ENCODE data around the gene TNIP2. TPM values are rescaled to one million over a fixed set of nuclear protein-coding genes. Genes with fewer than 3 reads are reported as not detected.

The TNIP2 gene
- total RNA-seq, 2 donors from 2014 or later: 48.9 to 75.5 TPM

GRCh38 chr4:2721586-2721985 lies 34.5 kb downstream of the TNIP2 start:
- Mint-ChIP-seq H3K9me3 (no peaks in the 10 kb centered on the region), H3K27ac (peak overlapping the region; percentile 64 to 81), H3K36me3 (peaks cover 6 to 11% of the 10 kb centered on the region in 2 donors)
- no peak for ATAC-seq
- peak in 1 of 2 donors; percentile 25 for DNase-seq (ENCODE audit: low spot score in 2 of 2)

GRCh38 chr4:2716236-2716635 lies 39.9 kb downstream of the TNIP2 start:
- ATAC-seq (no peak), DNase-seq (ENCODE audit: low spot score in 2 of 2) (no peak)
- peaks cover 4 to 25% of the 10 kb centered on the region in 2 donors for H3K36me3 Mint-ChIP-seq
- H3K9me3 Mint-ChIP-seq: peaks cover 0 to 4% of the 10 kb centered on the region in 2 donors
- peak overlapping the region in 1 of 2 donors; percentile 2 for H3K27ac Mint-ChIP-seq

GRCh38 chr4:2715426-2715825 lies 40.7 kb downstream of the TNIP2 start:
- H3K27ac Mint-ChIP-seq: peak overlapping the region in 1 of 2 donors; percentile 11
- peaks cover 0 to 4% of the 10 kb centered on the region in 2 donors for H3K9me3 Mint-ChIP-seq
- ATAC-seq: peak in 1 of 2 donors; percentile 27
- no peak for DNase-seq (ENCODE audit: low spot score in 2 of 2)
- peaks cover 4 to 21% of the 10 kb centered on the region in 2 donors for H3K36me3 Mint-ChIP-seq

GRCh38 chr4:2714918-2715317 lies 41.2 kb downstream of the TNIP2 start:
- Mint-ChIP-seq H3K9me3 (peaks cover 0 to 4% of the 10 kb centered on the region in 2 donors), H3K27ac (no peak overlapping the region), H3K36me3 (peaks cover 4 to 19% of the 10 kb centered on the region in 2 donors)
- ATAC-seq (no peak), DNase-seq (ENCODE audit: low spot score in 2 of 2) (no peak)

GRCh38 chr4:2714061-2714770 lies 41.9 kb downstream of the TNIP2 start:
- DNase-seq (ENCODE audit: low spot score in 2 of 2) (no peak), ATAC-seq (peak; percentile 64 to 75)
- Mint-ChIP-seq H3K36me3 (peaks cover 4 to 19% of the 10 kb centered on the region in 2 donors), H3K27ac (peak overlapping the region; percentile 73 to 96), H3K9me3 (peaks cover 0 to 4% of the 10 kb centered on the region in 2 donors)

- H3K27ac Mint-ChIP-seq: peak overlapping the region; percentile 73 to 96
- DNase-seq (ENCODE audit: low spot score in 2 of 2) (no peak), ATAC-seq (no peak)
- peaks cover 0 to 4% of the 10 kb centered on the region in 2 donors for H3K9me3 Mint-ChIP-seq
- peaks cover 4 to 19% of the 10 kb centered on the region in 2 donors for H3K36me3 Mint-ChIP-seq
Measured at GRCh38 chr4:2713337-2713736, 42.8 kb downstream of the TNIP2 start.

GRCh38 chr4:2712261-2712842 lies 43.8 kb downstream of the TNIP2 start:
- Mint-ChIP-seq H3K9me3 (peaks cover 0 to 4% of the 10 kb centered on the region in 2 donors), H3K27ac (no peak overlapping the region), H3K36me3 (peaks cover 4 to 19% of the 10 kb centered on the region in 2 donors)
- DNase-seq (ENCODE audit: low spot score in 2 of 2) (no peak), ATAC-seq (peak in 1 of 2 donors; percentile 66)

GRCh38 chr4:2702770-2703169 lies 53.4 kb downstream of the TNIP2 start:
- ATAC-seq: no peak
- H3K36me3 Mint-ChIP-seq: peaks cover 22% of the 10 kb centered on the region in 2 donors
- no peak for DNase-seq (ENCODE audit: low spot score in 2 of 2)

GRCh38 chr4:2702361-2702760 lies 53.8 kb downstream of the TNIP2 start:
- Mint-ChIP-seq H3K9me3 (no peaks in the 10 kb centered on the region), H3K36me3 (peaks cover 22% of the 10 kb centered on the region in 2 donors), H3K27ac (no peak overlapping the region)
- DNase-seq (ENCODE audit: low spot score in 2 of 2): no peak
- ATAC-seq: no peak

More at GRCh38 chr4:2702770-2703169, 53.4 kb downstream of the TNIP2 start:
- H3K9me3 Mint-ChIP-seq: no peaks in the 10 kb centered on the region
- no peak overlapping the region for H3K27ac Mint-ChIP-seq

GRCh38 chr4:2700031-2700430 lies 56.1 kb downstream of the TNIP2 start:
- Mint-ChIP-seq H3K36me3 (peaks cover 22% of the 10 kb centered on the region in 2 donors), H3K9me3 (no peaks in the 10 kb centered on the region), H3K27ac (peak overlapping the region in 1 of 2 donors; percentile 11)
- DNase-seq (ENCODE audit: low spot score in 2 of 2) (no peak), ATAC-seq (no peak)

GRCh38 chr4:2699534-2699933 lies 56.6 kb downstream of the TNIP2 start:
- DNase-seq (ENCODE audit: low spot score in 2 of 2): no peak
- H3K27ac Mint-ChIP-seq: peak overlapping the region in 1 of 2 donors; percentile 75
- ATAC-seq: no peak
- H3K36me3 Mint-ChIP-seq: peaks cover 22% of the 10 kb centered on the region in 2 donors
- H3K9me3 Mint-ChIP-seq: no peaks in the 10 kb centered on the region

- H3K9me3 Mint-ChIP-seq: no peaks in the 10 kb centered on the region
- no peak for ATAC-seq
- peak overlapping the region in 1 of 2 donors; percentile 52 for H3K27ac Mint-ChIP-seq
- peaks cover 22% of the 10 kb centered on the region in 2 donors for H3K36me3 Mint-ChIP-seq
- no peak for DNase-seq (ENCODE audit: low spot score in 2 of 2)
Measured at GRCh38 chr4:2698951-2699505, 57.1 kb downstream of the TNIP2 start.

- Mint-ChIP-seq H3K36me3 (peaks cover 27% of the 10 kb centered on the region in 2 donors), H3K27ac (peak overlapping the region; percentile 52 to 77), H3K9me3 (no peaks in the 10 kb centered on the region)
- no peak for DNase-seq (ENCODE audit: low spot score in 2 of 2)
- peak in 1 of 2 donors; percentile 34 for ATAC-seq
Measured at GRCh38 chr4:2698504-2698903, 57.6 kb downstream of the TNIP2 start.

- no peaks in the 10 kb centered on the region for H3K9me3 Mint-ChIP-seq
- no peak for DNase-seq (ENCODE audit: low spot score in 2 of 2)
- H3K27ac Mint-ChIP-seq: peak overlapping the region; percentile 52 to 77
- H3K36me3 Mint-ChIP-seq: peaks cover 26 to 29% of the 10 kb centered on the region in 2 donors
- no peak for ATAC-seq
Measured at GRCh38 chr4:2697995-2698414, 58.1 kb downstream of the TNIP2 start.

GRCh38 chr4:2696423-2696822 lies 59.7 kb downstream of the TNIP2 start:
- H3K27ac Mint-ChIP-seq: peak overlapping the region; percentile 52 to 94

GRCh38 chr4:2695346-2696060 lies 60.6 kb downstream of the TNIP2 start:
- no peak for ATAC-seq
- Mint-ChIP-seq H3K36me3 (peaks cover 11 to 37% of the 10 kb centered on the region in 2 donors), H3K27ac (peak overlapping the region in 1 of 2 donors; percentile 84), H3K9me3 (no peaks in the 10 kb centered on the region)
- no peak for DNase-seq (ENCODE audit: low spot score in 2 of 2)

More at GRCh38 chr4:2696423-2696822, 59.7 kb downstream of the TNIP2 start:
- peaks cover 15 to 28% of the 10 kb centered on the region in 2 donors for H3K36me3 Mint-ChIP-seq
- no peak for ATAC-seq
- H3K9me3 Mint-ChIP-seq: no peaks in the 10 kb centered on the region
- no peak for DNase-seq (ENCODE audit: low spot score in 2 of 2)
